ENCODE data around the gene BLM. TPM values are rescaled to one million over a fixed set of nuclear protein-coding genes. Genes with fewer than 3 reads are reported as not detected.

Gene BLM
- total RNA-seq, 1 donor from 2014 or later = 58.0 TPM

DNA sequence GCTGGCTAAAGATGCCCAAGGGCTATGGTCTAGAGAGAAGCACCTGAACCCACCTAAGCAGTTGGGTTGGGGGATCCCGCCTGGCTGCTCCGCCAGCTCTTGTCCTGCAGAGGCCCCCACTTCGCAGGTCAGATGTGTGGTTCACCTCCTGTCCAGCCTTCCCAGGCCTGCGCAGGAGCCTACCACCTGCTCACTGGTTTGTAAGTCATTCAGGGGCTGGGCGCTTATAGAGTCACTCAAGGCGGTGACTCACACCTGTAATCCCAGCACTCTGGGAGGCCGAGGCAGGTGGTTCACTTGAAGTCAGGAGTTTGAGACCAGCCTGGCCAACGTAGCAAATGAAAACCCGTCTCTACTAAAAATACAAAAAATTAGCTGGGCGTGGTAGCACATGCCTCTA lies 147.4 kb downstream of the BLM start:
- no peak overlapping the region for H3K4me3 Mint-ChIP-seq
- TF ChIP-seq EZH2phosphoT487 (IDR thresholded peaks at IDR 0.05) (no peak), EZH2 (IDR thresholded peaks at IDR 0.05) (no peak)
- TF ChIP-seq, protein P1, sequence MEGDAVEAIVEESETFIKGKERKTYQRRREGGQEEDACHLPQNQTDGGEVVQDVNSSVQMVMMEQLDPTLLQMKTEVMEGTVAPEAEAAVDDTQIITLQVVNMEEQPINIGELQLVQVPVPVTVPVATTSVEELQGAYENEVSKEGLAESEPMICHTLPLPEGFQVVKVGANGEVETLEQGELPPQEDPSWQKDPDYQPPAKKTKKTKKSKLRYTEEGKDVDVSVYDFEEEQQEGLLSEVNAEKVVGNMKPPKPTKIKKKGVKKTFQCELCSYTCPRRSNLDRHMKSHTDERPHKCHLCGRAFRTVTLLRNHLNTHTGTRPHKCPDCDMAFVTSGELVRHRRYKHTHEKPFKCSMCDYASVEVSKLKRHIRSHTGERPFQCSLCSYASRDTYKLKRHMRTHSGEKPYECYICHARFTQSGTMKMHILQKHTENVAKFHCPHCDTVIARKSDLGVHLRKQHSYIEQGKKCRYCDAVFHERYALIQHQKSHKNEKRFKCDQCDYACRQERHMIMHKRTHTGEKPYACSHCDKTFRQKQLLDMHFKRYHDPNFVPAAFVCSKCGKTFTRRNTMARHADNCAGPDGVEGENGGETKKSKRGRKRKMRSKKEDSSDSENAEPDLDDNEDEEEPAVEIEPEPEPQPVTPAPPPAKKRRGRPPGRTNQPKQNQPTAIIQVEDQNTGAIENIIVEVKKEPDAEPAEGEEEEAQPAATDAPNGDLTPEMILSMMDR (IDR thresholded peaks at IDR 0.05) = no peak
- peaks cover 16% of the 10 kb centered on the region for H3K4me1 Mint-ChIP-seq
- Histone ChIP-seq H3K4me1 (peaks cover 13% of the 10 kb centered on the region), H3K27me3 (no peaks in the 10 kb centered on the region), H3K9ac (no peak overlapping the region), H2AFZ (replicated peaks) (no peak overlapping the region), H3K79me2 (ENCODE audit: low read depth) (no peaks in the 10 kb centered on the region), H3K4me3 (no peak overlapping the region), H3K9me3 (ENCODE audit: low read depth) (no peaks in the 10 kb centered on the region), H3K27ac (no peak overlapping the region), H3F3A (ENCODE audit: low read depth) (peaks cover 8% of the 10 kb centered on the region), H3K36me3 (no peaks in the 10 kb centered on the region), H4K20me1 (ENCODE audit: low read depth) (no peaks in the 10 kb centered on the region), H3K4me2 (no peak overlapping the region)
- no peaks in the 10 kb centered on the region for H3K9me3 Mint-ChIP-seq
- H3K36me3 Mint-ChIP-seq = no peaks in the 10 kb centered on the region
- no peak for DNase-seq (ENCODE audit: low spot score)
- peaks cover 9% of the 10 kb centered on the region for H3K27me3 Mint-ChIP-seq (ENCODE audit: insufficient read depth, low read depth)
- H3K27ac Mint-ChIP-seq = no peak overlapping the region

DNA sequence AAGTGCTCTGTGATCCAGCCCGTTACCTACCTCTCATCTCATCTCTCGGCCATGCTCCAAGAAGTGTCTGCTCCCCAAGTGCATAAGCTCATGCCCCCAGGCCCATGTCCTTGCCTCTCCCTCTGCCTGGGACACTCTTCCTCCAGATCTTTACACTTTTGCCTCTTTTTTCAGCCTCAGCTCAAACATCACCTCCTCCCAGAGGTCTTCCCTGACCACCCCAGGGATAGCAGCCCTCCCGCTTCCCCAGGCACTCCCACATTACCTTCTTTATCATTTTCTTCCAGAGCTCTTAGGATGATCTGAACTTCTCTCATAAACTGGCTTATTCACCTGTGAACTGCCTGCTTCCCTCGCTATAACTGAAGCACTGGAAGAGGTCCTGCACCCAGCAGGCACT lies 148.6 kb downstream of the BLM start:
- DNase-seq (ENCODE audit: low spot score) = no peak
- no peak overlapping the region for H3K9ac ChIP-seq
- no peak overlapping the region for H2AFZ ChIP-seq (replicated peaks)
- TF ChIP-seq EZH2 (IDR thresholded peaks at IDR 0.05) (no peak), EZH2phosphoT487 (IDR thresholded peaks at IDR 0.05) (no peak)
- TF ChIP-seq, protein P1 (IDR thresholded peaks at IDR 0.05) = no peak
- no peak overlapping the region for H3K27ac ChIP-seq
- H3K4me2 ChIP-seq = no peak overlapping the region
- peaks cover 28% of the 10 kb centered on the region for H3K4me1 Mint-ChIP-seq
- H4K20me1 ChIP-seq (ENCODE audit: low read depth) = no peaks in the 10 kb centered on the region
- no peaks in the 10 kb centered on the region for H3K36me3 ChIP-seq
- H3F3A ChIP-seq (ENCODE audit: low read depth) = peaks cover 20% of the 10 kb centered on the region
- no peaks in the 10 kb centered on the region for H3K9me3 ChIP-seq (ENCODE audit: low read depth)
- H3K9me3 Mint-ChIP-seq = no peaks in the 10 kb centered on the region
- peaks cover 9% of the 10 kb centered on the region for H3K27me3 Mint-ChIP-seq (ENCODE audit: insufficient read depth, low read depth)
- H3K27me3 ChIP-seq = no peaks in the 10 kb centered on the region
- peak overlapping the region; percentile 3 for H3K27ac Mint-ChIP-seq
- peaks cover 15% of the 10 kb centered on the region for H3K4me1 ChIP-seq
- peaks cover 1% of the 10 kb centered on the region for H3K36me3 Mint-ChIP-seq
- no peak overlapping the region for H3K4me3 Mint-ChIP-seq
- no peak overlapping the region for H3K4me3 ChIP-seq
- no peaks in the 10 kb centered on the region for H3K79me2 ChIP-seq (ENCODE audit: low read depth)

Small RNAs within 50 kb of the gene (small RNA-seq; reads per million reads assigned to genes)
- not detected for gene RF00093
- gene RN7SL363P = not detected

Other genes starting within 250 kb of the BLM start
- gene CRTC3, start 187.4 kb upstream of the BLM start, total RNA-seq (ENCODE audit: low replicate concordance) = 4.9 and 7.4 TPM in 2 replicates
- gene FURIN, start 151.2 kb downstream of the BLM start, total RNA-seq (ENCODE audit: low replicate concordance) = 8.3 and 18.8 TPM in 2 replicates
- gene FES, start 167.2 kb downstream of the BLM start, total RNA-seq (ENCODE audit: low replicate concordance) = 11.7 and 14.1 TPM in 2 replicates
- 7.0 and 15.3 TPM in 2 replicates for gene MAN2A2, start 186.0 kb downstream of the BLM start, total RNA-seq (ENCODE audit: low replicate concordance)
- gene HDDC3, start 215.2 kb downstream of the BLM start, total RNA-seq (ENCODE audit: low replicate concordance) = 20.4 and 21.8 TPM in 2 replicates
- gene UNC45A, start 217.9 kb downstream of the BLM start, total RNA-seq (ENCODE audit: low replicate concordance) = 47.7 and 99.5 TPM in 2 replicates
- gene RCCD1, start 237.5 kb downstream of the BLM start, total RNA-seq (ENCODE audit: low replicate concordance) = 19.7 and 27.6 TPM in 2 replicates

All from neural progenitor cell (in vitro differentiated cells).